HepG2 (cell line): ENCODE results near the gene DDX1. TPM values are rescaled to one million over a fixed set of nuclear protein-coding genes. Genes with fewer than 3 reads are reported as not detected.

Source experiments
- ATAC-seq: fragments of 200-7000 bp; cut with Tn5 transposase; 3 replicates; pipeline ENCODE4 v1.9.1; 2020; ENCODE audit warnings: mild to moderate bottlenecking, moderate library complexity
- BruUV-seq: library from RNA; stranded (reverse); fragments of 400-500 nt; replicated peaks from 2 replicates; lab custom pipeline; 2021; lab: Mats Ljungman, UMichigan
- CTCF ChIA-PET: fragments of 300-600 bp; formaldehyde crosslinking; extraction: SDS; loops from one replicate; lab custom pipeline; 2021; ENCODE audit warnings: low total read pairs, inconsistent platforms, low intra/inter-chr PET ratio; lab: Yijun Ruan, JAX
- POLR2A ChIA-PET: fragments of 350-600 bp; sonication (Branson Sonifier 250); formaldehyde crosslinking; loops from one replicate; lab custom pipeline; 2020; ENCODE audit warnings: antibody characterized with exemption, inconsistent platforms; lab: Yijun Ruan, JAX
- DNase-seq: peaks from one replicate; pipeline ENCODE4 v3.0.0-alpha.2; 2015; ENCODE audit warnings: low spot score
- FAIRE-seq: peaks from 3 replicates; lab custom pipeline; 2011; peaks lifted over from hg19 to GRCh38; lab: Jason Lieb, UNC
- H2AFZ ChIP-seq: one replicate; pipeline ENCODE4 v1.6.1; 2011; ENCODE audit warnings: low read length, inconsistent platforms
- H3K27ac ChIP-seq: fragments of 300-600 bp; 3 replicates; pipeline ENCODE4 v1.8.0; 2011; ENCODE audit warnings: mixed run types, mild to moderate bottlenecking, mixed read lengths, low read length, inconsistent platforms; ENCODE audit not compliant: insufficient read depth; ENCODE audit errors: extremely low read length
- H3K27me3 ChIP-seq, 2 experiments: fragments of 200-600 bp in 1 of 2; 2 replicates in 1 of 2; 3 replicates in 1 of 2; pipeline versions ENCODE4 v1.6.0 to v1.8.0; 2011; ENCODE audit warnings: low read length in 2 of 2, mild to moderate bottlenecking in 2 of 2, moderate library complexity in 2 of 2, inconsistent platforms in 1 of 2; ENCODE audit not compliant: insufficient read depth in 2 of 2, control insufficient read depth in 1 of 2
- H3K36me3 ChIP-seq, 2 experiments: fragments of 200-600 bp in 1 of 2; replicated peaks in 1 of 2; 2 replicates in 1 of 2; 3 replicates in 1 of 2; pipeline versions ENCODE4 v1.5.1 to v1.8.0; 2011; ENCODE audit warnings: low read length in 2 of 2, inconsistent platforms in 1 of 2; ENCODE audit not compliant: insufficient read depth in 2 of 2, control insufficient read depth in 1 of 2
- H3K4me1 ChIP-seq: 2 replicates; pipeline ENCODE4 v1.5.1; 2012; ENCODE audit warnings: low read length, inconsistent platforms; ENCODE audit not compliant: insufficient read depth
- H3K4me2 ChIP-seq: 2 replicates; pipeline ENCODE4 v1.6.0; 2011; ENCODE audit warnings: low read depth, low read length, inconsistent platforms
- H3K4me3 ChIP-seq, 3 experiments: fragments of 200-600 bp in 1 of 3; sonication (generic), shearing (Covaris generic) in 1 of 3; replicated peaks in 1 of 3; 2 replicates each; pipeline ENCODE4 v1.5.1; 2011 to 2016; ENCODE audit warnings: low read length in 3 of 3, inconsistent platforms in 2 of 3, low read depth in 2 of 3, mild to moderate bottlenecking in 2 of 3, control low read depth in 1 of 3, mixed read lengths in 1 of 3; ENCODE audit not compliant: insufficient read depth in 1 of 3
- H3K79me2 ChIP-seq: one replicate; pipeline ENCODE4 v1.6.1; 2011; ENCODE audit warnings: low read length, inconsistent platforms; ENCODE audit not compliant: insufficient read depth
- H3K9ac ChIP-seq: 2 replicates; pipeline ENCODE4 v1.6.0; 2011; ENCODE audit warnings: mild to moderate bottlenecking, low read depth, low read length, inconsistent platforms; ENCODE audit not compliant: insufficient read depth
- H3K9me3 ChIP-seq: 2 replicates; pipeline ENCODE4 v1.5.1; 2012; ENCODE audit warnings: mild to moderate bottlenecking, low read length
- H4K20me1 ChIP-seq: 2 replicates; pipeline ENCODE4 v1.6.0; 2011; ENCODE audit warnings: inconsistent platforms, mild to moderate bottlenecking, low read length, moderate library complexity; ENCODE audit not compliant: insufficient read depth
- KMT2A ChIP-seq: sonication (generic); formaldehyde crosslinking; IDR thresholded peaks from 2 replicates; pipeline ENCODE4 v1.4.0; 2020; ENCODE audit warnings: missing genetic modification reagents
- MAF1 ChIP-seq: sonication (generic); formaldehyde crosslinking; IDR thresholded peaks from 2 replicates; pipeline ENCODE4 v1.5.0; 2020; ENCODE audit warnings: missing genetic modification reagents, borderline replicate concordance
- MNT ChIP-seq: fragments of 450-650 bp; IDR thresholded peaks from 2 replicates; pipeline ENCODE4 v1.6.1; 2016
- SMAD1 ChIP-seq: sonication (generic); formaldehyde crosslinking; IDR thresholded peaks from 2 replicates; pipeline ENCODE4 v1.4.0; 2020; ENCODE audit warnings: missing genetic modification reagents, low read depth, mild to moderate bottlenecking, borderline replicate concordance
- SRY ChIP-seq: sonication (generic); formaldehyde crosslinking; IDR thresholded peaks from 2 replicates; pipeline ENCODE4 v1.8.0; 2022; ENCODE audit warnings: mild to moderate bottlenecking, missing genetic modification reagents
- ZBTB7B ChIP-seq: sonication (generic); formaldehyde crosslinking; IDR thresholded peaks from 2 replicates; pipeline ENCODE4 v1.4.0; 2020; ENCODE audit warnings: missing genetic modification reagents
- ZNF639 ChIP-seq: conservative IDR thresholded peaks from 2 replicates; pipeline ENCODE4 v1.6.1; 2018; ENCODE audit warnings: missing genetic modification reagents
- ZNF776 ChIP-seq: sonication (generic); formaldehyde crosslinking; IDR thresholded peaks from 2 replicates; pipeline ENCODE4 v1.4.0; 2020; ENCODE audit warnings: mild to moderate bottlenecking, missing genetic modification reagents
- WGBS: methylation state at CpG from one replicate; pipeline ENCODE4 v1.1.6; 2017; ENCODE audit warnings: low lambda C conversion rate; 5-methylcytosine and 5-hydroxymethylcytosine counted together
- in situ Hi-C: cut with HindIII; loops from 2 replicates; pipeline ENCODE4 v1.10.0; 2017; ENCODE audit warnings: low pct_unique_long_range_greater_than_20kb; ENCODE audit not compliant: extremely low pct_ligation_motif_present
- intact Hi-C: fragments of 100-400 bp; cut with micrococcal nuclease; formaldehyde crosslinking; loops from one replicate; pipeline ENCODE4 v1.10.0; 2022; ENCODE audit not compliant: unreplicated experiment
- polyA plus RNA-seq, 8 experiments: library from polyadenylated mRNA; depleted of rRNA in 3 of 8; stranded (reverse) in 7 of 8; unstranded in 1 of 8; fragments of >200 nt; fragmentation: Illumina TruSeq in 4 of 8; extraction: Trizol in 4 of 8; gene quantifications; 2 replicates each; pipeline versions ENCODE4 v1.2.1 to v1.2.3, GENCODE V29; 2011 to 2016; ENCODE audit warnings: low read depth in 4 of 8, missing spikeins in 1 of 8, mixed read lengths in 1 of 8; ENCODE audit not compliant: insufficient read depth in 1 of 8
- total RNA-seq, 5 experiments: library from RNA; depleted of rRNA; stranded (reverse); fragments of >200 nt; fragmentation: Illumina TruSeq; extraction: Trizol; gene quantifications; 2 replicates each; pipeline ENCODE4 v1.2.3, GENCODE V29; 2016; ENCODE audit warnings: low read depth in 1 of 5
- TF ChIP-seq, protein P1 (sequence below): sonication (generic); formaldehyde crosslinking; IDR thresholded peaks from 2 replicates; pipeline ENCODE4 v1.4.0; 2020; ENCODE audit warnings: mild to moderate bottlenecking, missing genetic modification reagents

The DDX1 gene
- total and polyA plus RNA-seq, 2 of the 13 experiments (the other 11 are each of a cell fraction or from before 2014, with no cell fraction given) = 81.6 to 130 TPM

DNA sequence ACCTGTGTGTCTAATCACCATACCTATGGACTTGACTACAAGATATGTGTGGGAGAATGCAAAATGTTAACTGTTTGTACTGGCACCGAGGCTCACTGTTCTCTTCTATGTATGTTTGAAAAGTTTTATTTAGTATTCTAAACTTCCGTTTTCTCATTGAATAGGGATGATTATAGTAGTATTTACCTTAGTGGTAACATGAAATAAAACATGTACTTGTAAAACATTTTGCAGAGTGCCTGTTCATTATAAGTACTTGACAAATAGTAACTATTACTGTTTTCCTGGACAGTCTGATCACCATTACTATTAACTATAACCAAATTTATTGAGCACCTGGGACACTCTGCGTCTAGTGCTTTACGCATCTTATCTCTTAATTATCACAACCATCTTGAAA, 24.8 kb downstream of the DDX1 start (continued):
- TF ChIP-seq, protein P1, sequence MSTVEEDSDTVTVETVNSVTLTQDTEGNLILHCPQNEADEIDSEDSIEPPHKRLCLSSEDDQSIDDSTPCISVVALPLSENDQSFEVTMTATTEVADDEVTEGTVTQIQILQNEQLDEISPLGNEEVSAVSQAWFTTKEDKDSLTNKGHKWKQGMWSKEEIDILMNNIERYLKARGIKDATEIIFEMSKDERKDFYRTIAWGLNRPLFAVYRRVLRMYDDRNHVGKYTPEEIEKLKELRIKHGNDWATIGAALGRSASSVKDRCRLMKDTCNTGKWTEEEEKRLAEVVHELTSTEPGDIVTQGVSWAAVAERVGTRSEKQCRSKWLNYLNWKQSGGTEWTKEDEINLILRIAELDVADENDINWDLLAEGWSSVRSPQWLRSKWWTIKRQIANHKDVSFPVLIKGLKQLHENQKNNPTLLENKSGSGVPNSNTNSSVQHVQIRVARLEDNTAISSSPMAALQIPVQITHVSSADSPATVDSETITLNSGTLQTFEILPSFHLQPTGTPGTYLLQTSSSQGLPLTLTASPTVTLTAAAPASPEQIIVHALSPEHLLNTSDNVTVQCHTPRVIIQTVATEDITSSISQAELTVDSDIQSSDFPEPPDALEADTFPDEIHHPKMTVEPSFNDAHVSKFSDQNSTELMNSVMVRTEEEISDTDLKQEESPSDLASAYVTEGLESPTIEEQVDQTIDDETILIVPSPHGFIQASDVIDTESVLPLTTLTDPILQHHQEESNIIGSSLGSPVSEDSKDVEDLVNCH (CRISPR knock-in tag) = no peak

DNA sequence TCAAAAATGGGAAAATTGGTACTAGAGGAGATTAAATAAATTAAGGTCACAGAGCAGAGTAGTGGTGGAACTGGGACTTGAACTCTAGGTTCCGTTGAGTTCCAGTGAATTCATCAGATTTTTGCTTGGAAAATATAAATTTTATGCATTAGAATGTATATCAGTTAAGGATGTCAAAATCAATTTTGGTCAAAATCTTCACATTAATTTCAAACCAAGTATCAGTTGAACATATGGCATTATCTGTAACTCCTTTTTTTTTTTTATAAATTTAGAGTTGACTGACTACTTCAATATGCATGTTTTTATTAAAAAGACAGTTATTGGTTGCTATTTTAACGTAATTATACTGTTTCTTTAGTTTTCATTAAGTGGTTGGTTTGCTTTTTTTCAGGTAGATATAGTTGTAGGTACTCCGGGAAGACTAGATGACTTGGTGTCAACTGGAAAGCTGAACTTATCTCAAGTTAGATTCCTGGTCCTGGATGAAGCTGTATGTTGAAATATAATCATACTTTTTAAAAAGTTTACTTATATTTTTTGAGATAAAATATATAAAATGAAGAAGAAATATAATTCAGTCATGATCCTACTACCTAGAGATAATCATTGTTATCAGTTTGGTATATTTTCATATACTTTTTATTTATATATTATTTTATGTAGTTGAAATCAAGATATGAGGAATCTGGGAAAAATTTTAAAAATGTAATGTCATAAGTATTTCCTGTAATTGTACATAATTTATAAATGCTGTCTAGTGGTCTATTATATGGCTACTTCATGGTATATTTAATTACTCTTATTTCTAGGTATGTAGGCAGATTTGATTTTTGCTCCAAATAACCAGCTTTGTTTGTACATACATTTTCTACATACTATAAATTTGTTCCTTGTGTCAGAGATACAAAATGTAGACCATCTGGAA, 25.4 kb downstream of the DDX1 start:
- Histone ChIP-seq H3K4me2 (no peak overlapping the region), H3K27ac (no peak overlapping the region), H3K4me3 (no peak overlapping the region), H3K9ac (no peak overlapping the region), H3K27me3 (no peaks in the 10 kb centered on the region), H2AFZ (no peak overlapping the region), H3K9me3 (no peaks in the 10 kb centered on the region), H3K4me1 (no peaks in the 10 kb centered on the region)
- FAIRE-seq = no peak
- WGBS = 97% methylated on average over 3 of the region's 3 CpGs
- ATAC-seq = no peak
- no TSS peak for BruUV-seq
- ChIA-PET CTCF (no interaction called here), POLR2A (no interaction called here)
- intact Hi-C loops = no loop called here
- in situ Hi-C loops = no loop called here
- no peak for DNase-seq
- TF ChIP-seq ZBTB7B (CRISPR knock-in tag) = no peak
- TF ChIP-seq MAF1 (CRISPR knock-in tag) = no peak
- no peak for TF ChIP-seq SMAD1 (CRISPR knock-in tag)
- TF ChIP-seq KMT2A (CRISPR knock-in tag) = no peak
- no peak for TF ChIP-seq SRY
- no peak for TF ChIP-seq ZNF776 (CRISPR knock-in tag)
- no peak for TF ChIP-seq MNT
- TF ChIP-seq ZNF639 (CRISPR knock-in tag) = no peak
- TF ChIP-seq, all 625 proteins: peak for 0
- Histone ChIP-seq H4K20me1 (no peaks in the 10 kb centered on the region), H3K36me3 (peaks cover 23 to 72% of the 10 kb centered on the region in 2 experiments), H3K79me2 (no peaks in the 10 kb centered on the region)
